HG03520 (cell line): ENCODE measurements around the gene PC.
"Not testable (repeated sequence)": the region's sequence is repeated elsewhere in the genome, so short reads cannot be mapped to it uniquely, and the experiment has no call there.

Experiments
- ATAC-seq: cut with Tn5 transposase; IDR thresholded peaks from one replicate; pipeline ENCODE4 v1.9.1; 2021; ENCODE audit warnings: mild to moderate bottlenecking, moderate library complexity; ENCODE audit not compliant: unreplicated experiment

PC gene

GRCh38 chr11:66800720-66801428 lies 157.3 kb downstream of the PC start:
- no peak for ATAC-seq

GRCh38 chr11:66799815-66800214 lies 158.4 kb downstream of the PC start:
- ATAC-seq: not testable (repeated sequence)
